Ishikawa (cell line): ENCODE results near the gene ACTN1.

Experiments
- YY1 ChIP-seq: IDR thresholded peaks from 2 replicates; pipeline ENCODE4 v1.6.1; 2012; ENCODE audit warnings: low read depth

The ACTN1 gene

DNA sequence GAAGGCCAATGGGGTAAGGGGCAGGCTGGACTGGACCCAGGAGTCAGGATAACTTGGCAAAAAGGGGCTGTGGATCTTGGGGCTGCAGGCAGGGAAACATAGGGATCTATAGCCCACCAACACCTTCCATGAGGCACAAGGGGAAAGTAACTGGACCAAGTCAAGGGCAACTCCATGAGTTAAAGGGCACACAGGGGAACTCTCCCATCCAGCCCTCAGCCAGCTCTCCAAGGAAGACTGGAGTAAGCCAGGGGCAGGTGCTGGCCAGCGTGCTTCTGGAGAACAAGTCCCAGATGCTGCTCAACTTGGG, 154.9 kb downstream of the ACTN1 start:
- TF ChIP-seq YY1, result no peak
